ENCODE results near the gene ZIC4. TPM values are rescaled to one million over a fixed set of nuclear protein-coding genes. Genes with fewer than 3 reads are reported as not detected.

The ZIC4 gene
- total RNA-seq, 1 donor from 2014 or later: not detected

DNA sequence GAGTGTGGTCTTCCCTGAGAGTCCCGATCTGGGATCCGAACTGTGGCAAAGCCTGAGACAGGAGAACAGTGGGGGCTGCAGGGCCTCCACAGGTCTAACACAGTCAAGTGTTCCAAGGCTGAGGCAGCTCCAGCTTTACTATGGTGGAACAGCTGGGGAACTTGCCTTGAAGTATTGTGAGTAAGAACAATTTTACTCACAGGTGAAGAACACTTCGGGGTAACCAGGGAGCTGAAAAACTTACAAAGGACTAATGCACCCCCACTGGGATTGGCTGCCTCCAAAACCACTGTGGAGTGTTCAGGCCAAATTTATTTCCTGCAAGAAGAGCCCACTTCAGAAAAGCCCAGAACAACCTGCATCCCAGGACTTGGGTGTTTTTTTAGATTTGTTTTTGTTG is 25.4 kb downstream of the ZIC4 start:
- intact Hi-C loops (cut with DNase I): no loop called here
- DNase-seq (no peak), ATAC-seq (ENCODE audit: poor library complexity) (no peak)

DNA sequence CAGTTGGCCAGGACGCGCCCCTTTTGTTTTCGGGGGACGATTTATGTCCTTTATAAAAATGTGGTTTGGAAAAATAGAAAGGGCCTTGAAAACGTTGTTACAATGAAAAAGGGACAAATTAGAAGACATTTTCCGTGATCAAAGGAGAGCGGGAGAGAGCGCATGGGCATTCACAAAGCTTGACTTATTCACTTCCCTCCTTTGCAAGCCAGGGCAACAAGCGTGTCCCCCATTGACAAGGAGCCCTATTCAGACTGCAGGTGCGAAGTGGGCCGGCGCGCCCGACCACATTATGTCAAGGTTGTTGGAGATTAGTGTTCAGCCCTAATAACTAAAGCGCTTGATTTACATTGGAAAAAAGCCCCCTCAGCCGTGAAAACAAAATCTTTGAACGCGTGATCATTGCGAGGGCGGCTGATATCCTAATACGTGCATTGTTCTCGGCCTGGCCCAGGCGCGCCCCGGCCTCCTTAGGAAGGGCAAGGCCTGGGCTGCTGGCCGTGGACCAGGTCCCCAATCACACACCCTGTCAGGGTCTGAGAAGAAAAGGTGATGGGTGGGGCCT is 25.9 kb downstream of the ZIC4 start:
- no peak for ATAC-seq (ENCODE audit: poor library complexity)

DNA sequence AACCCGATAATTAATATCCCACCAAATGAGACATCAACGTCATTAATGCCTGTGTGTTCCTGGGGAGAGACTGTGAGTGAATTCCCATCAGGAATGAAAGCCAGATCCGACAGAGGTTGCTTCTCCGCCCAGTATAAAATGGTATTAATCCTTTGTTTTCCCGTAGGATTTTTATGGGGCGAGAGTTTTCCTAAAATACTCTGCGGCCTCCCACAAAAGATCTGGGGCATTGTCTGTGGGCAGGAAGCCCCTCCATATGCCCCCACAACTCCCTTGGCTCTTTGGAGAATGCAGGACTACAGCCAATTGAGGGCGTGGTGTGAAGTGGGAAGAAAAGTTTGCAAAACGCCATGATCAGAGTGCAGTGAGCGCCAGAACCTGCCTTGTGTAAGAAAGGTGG is 26.7 kb downstream of the ZIC4 start:
- intact Hi-C loops (cut with DNase I): no loop called here
- ATAC-seq (ENCODE audit: poor library complexity): no peak
- DNase-seq: no peak

More for the DNA sequence above, 25.9 kb downstream of the ZIC4 start:
- no peak for DNase-seq
- intact Hi-C loops (cut with DNase I): no loop called here

DNA sequence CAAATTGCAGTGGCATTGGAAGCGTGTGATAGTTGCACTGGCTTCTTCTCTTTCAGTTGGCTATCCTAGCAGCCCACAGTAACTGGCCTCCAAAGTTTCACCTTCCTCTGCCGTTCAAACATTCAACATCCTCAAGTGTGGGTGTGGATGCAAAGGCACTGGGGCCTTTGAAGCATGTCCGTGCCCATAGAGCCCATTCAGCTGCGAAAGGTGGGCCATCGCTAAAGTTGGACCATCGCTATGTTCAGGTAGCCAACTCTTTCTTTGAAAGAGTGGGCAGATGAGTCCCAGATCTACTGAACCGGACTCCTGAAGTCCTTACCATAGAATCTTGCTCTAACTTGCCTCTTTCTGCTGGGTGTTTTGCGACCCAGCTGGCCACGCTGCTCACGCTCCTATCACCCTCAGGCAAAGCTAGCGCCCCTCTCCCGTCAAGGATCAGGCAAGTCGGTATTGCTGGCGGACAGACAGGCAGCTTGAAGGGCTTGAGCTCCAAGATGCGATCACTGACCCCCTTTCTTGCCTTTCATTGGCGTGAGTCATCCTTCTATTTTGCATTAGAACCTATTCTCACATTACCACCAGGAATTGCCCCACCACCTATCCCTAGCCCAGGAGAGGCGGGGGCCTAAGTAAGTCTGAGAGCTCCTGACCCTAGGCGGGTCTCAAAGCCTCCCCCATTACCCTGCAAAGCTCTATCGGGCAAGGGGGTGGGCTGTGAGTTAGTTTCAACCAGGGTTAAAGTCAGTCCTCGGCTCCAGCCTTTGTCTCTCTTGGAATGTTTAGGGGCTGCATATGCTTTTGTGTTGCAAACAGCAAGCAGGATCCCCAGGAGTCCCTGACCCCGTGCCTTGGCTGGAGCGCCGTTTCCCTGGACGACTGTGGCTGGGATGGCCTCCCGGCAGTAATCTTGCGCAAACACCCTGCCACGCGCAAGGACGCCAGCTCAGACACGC is 28.7 kb downstream of the ZIC4 start:
- DNase-seq: no peak
- intact Hi-C loops (cut with DNase I): no loop called here
- no peak for ATAC-seq (ENCODE audit: poor library complexity)

DNA sequence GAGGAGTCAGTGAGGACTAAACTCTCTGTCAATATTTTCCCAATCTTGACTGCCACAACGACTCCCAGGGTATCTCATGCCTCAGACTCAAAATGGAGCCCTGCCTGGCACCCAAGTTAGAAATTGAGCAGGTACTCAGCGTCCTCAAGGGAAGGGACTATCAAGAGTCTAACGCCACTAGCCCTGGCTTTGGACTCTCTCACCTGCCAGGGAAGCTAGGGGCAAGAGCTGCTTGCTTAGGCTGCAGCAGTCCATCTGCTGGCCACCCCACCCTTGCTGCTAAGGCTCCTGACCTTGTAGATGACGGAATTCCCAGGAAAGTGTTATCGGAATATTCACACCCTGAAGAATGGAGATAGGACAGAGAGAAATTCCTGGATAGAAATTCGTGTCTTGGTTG is 33.0 kb downstream of the ZIC4 start:
- intact Hi-C loops (cut with DNase I): no loop called here
- DNase-seq (no peak), ATAC-seq (ENCODE audit: poor library complexity) (no peak)

DNA sequence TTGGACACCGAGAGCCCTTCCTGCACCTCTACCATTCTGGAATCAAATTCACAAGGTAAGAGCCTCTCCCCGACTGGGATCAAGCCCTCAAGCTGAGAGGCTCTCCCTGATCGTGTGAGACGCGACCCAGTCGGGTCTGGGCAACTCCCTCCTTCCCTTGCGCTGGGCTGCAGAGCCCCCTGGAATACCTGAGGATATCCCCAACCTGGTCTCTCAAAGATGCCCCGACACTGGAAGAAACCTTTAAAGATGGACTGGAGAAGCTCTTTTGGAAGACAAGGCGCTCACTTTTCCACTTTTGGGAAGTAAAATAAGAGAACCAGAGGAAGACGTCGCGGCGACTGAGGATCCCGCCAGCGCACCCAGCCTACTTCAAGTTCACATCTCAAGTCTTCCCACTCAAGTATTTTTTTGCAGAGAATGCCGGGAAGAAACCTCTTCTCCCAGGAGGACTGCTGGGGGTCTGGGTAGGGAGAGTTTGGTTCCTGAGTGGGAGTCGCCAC is 33.8 kb downstream of the ZIC4 start:
- ATAC-seq (ENCODE audit: poor library complexity) (no peak), DNase-seq (no peak)
- intact Hi-C loops (cut with DNase I): no loop called here

DNA sequence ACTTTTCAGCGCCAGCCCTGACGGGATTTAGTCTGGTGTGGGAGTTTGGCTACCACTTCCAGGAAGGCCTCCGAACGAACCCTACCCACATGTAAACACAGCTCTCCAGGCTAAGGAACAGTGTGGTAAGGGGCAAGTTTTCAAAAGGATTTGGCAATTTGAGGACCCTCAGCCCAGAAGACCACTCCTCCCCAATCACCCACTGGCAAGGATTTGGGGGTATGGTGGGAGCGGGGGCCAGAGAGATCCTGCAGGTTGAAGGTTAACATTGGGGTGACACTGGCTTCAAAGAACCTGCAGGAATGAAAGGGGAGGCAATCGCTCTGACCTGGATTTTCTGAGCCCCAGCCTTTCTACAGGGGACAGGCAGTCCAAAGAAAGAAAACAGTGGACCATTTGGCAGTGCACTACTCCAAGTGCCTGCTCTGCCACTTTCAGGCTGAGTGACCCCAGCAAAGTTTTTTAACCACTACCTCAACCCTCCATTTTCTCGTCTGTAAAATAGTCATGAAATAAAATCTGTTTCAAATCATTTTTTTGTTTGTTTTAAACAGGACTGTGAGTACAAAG is 34.5 kb downstream of the ZIC4 start:
- no peak for DNase-seq
- no peak for ATAC-seq (ENCODE audit: poor library complexity)
- intact Hi-C loops (cut with DNase I): no loop called here

DNA sequence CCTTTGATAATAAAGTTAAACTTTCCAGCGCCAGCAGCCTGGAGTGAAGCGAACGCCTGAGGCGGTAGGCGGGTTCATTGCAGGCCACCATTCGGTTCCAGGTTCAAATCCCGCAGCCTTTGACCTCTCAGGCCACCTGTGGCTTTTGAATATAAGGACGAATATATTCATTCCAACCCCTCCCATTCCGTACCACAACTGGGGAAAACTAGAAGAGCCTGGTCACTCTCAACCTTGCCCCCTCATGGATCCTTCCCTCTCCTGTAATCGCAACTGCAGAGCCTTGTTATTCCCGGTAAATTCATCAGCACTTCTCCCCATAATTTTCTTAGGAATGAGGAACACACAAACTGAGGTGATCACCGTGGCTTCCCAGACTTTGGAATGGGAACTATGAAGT is 35.2 kb downstream of the ZIC4 start:
- intact Hi-C loops (cut with DNase I): no loop called here
- no peak for ATAC-seq (ENCODE audit: poor library complexity)

DNA sequence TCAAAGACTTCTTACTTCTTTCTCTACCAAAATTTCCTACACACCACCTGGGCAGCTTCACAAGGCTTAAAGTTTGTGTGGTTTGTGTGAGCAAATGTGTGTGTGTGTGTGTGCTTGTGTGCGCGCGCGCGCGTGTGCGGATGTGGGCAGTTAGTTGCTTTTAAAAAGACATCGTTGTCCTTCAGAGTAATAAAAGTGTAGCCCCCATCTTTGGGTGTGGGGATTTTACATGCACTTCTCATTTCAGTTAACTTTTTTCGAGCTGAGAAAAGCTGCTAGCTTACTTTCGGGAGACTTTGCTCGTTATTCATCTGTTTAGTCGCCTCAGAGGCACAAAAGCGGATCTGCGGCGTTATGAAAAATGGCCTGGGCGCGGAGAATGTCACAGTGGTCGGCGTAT is 36.0 kb downstream of the ZIC4 start:
- ATAC-seq (ENCODE audit: poor library complexity): no peak
- intact Hi-C loops (cut with DNase I): no loop called here
- no peak for DNase-seq

More for the DNA sequence above, 35.2 kb downstream of the ZIC4 start:
- no peak for DNase-seq

DNA sequence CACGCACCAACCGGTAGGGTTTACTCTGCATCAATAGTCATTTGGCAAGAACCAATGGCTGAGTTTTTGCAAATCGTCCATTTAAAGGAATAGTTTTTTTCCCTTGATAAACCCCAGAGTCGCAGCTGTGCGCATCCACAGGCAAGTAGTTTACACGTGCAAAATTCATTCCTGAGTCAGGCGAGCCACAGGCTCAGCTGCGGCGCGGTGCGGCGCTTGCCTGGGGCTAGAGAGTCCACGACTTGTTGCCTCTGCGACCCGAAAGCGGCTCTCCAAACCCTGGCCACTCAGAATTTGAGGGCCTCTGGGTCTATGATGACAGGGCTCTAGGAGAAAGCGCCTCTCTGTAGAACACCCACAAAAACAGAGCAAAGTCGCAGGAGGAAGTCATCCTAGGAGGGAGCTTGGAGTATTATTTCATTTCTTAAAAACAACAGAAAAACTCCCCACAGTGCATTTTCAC is 36.7 kb downstream of the ZIC4 start:
- ATAC-seq (ENCODE audit: poor library complexity): no peak
- intact Hi-C loops (cut with DNase I): no loop called here
- DNase-seq: no peak

DNA sequence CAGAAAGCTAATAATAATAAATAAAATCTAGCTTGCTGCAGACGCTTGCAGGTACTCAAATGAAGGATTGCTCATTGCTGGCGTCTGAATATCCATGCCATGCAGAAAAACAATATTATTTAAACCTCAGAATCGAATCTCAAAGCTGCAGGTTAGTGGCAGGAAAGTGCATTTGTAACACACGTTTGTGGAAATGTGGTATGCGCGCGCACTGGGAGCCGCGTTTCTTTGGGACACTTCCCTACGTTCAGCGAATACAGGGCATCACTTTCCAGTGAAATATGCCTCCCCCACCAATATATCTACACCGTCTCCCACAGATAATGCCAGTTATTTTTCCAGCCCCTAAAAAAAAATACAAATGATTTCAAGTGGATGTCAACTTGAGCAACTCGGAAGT is 37.1 kb downstream of the ZIC4 start:
- intact Hi-C loops (cut with DNase I): no loop called here
- DNase-seq (no peak), ATAC-seq (ENCODE audit: poor library complexity) (no peak)

DNA sequence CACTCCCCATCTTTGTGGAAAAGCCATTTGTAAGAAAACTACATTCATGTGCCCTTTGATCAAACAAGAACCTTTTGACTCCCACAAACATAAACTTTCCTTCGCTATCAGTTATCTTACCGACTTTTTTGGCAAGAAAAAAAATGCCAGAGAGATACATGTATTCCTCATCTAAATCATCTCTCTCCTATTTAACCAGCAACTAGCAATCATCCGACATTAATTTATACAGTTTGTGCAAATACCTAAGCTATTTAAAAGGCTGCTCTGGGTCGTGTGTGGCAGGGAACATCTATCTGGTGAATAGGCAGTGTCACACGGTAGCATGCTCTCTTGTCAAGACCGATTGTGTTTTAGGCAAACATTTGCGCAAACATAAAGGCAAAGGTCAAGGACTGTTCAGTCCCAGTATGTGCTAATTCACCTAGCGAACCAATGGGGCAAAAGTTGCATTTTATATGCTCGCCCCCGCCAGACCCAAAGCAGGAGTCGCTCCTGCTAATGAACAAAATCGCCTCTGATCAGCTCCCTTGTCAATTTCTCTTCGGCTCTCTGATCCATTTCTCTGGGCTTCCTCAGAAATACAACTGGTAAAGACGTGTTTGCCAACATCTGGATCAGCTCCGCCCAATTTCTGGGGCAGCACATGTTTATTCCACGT is 37.7 kb downstream of the ZIC4 start:
- DNase-seq: no peak
- no peak for ATAC-seq (ENCODE audit: poor library complexity)
- intact Hi-C loops (cut with DNase I): no loop called here

DNA sequence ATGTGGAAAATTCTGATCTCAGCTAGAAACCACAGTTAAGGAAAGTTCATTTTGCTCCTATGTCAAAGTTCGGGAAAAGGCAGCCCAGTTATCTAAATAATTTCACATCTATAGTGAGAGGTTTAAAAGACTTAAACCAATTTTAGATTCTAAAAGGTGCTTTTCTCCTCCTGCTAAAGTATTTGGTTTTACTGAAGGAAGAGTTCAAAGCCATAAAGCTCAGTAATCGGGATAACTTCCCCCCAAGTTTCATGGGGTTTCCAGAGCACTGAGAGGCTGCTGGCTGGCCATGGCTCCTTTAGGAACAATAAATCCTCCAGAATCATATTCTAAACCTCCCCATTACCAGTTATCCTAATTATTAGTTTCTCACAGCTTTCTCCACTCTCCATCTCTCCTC is 38.2 kb downstream of the ZIC4 start:
- ATAC-seq (ENCODE audit: poor library complexity) (no peak), DNase-seq (no peak)
- intact Hi-C loops (cut with DNase I): no loop called here

DNA sequence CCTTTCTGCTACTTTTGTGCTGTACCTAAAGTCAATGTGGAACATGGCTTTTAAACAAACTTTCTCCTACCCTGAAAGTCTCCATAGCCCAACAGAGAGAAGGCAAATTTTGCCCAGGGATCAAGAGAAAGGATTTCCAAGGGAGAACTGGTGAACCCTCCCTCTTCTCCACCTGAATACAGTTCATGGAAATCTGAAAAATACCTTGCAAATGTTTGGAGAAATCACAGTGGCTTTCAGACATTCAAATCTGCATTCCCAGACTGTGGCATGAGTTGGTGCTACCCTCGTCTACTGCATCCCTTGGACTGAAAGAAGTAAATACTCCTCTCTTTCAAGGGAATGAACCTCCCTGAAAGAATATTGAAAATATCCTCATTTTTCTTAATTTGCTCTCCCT is 38.7 kb downstream of the ZIC4 start:
- intact Hi-C loops (cut with DNase I): no loop called here
- ATAC-seq (ENCODE audit: poor library complexity): no peak
- DNase-seq: no peak

DNA sequence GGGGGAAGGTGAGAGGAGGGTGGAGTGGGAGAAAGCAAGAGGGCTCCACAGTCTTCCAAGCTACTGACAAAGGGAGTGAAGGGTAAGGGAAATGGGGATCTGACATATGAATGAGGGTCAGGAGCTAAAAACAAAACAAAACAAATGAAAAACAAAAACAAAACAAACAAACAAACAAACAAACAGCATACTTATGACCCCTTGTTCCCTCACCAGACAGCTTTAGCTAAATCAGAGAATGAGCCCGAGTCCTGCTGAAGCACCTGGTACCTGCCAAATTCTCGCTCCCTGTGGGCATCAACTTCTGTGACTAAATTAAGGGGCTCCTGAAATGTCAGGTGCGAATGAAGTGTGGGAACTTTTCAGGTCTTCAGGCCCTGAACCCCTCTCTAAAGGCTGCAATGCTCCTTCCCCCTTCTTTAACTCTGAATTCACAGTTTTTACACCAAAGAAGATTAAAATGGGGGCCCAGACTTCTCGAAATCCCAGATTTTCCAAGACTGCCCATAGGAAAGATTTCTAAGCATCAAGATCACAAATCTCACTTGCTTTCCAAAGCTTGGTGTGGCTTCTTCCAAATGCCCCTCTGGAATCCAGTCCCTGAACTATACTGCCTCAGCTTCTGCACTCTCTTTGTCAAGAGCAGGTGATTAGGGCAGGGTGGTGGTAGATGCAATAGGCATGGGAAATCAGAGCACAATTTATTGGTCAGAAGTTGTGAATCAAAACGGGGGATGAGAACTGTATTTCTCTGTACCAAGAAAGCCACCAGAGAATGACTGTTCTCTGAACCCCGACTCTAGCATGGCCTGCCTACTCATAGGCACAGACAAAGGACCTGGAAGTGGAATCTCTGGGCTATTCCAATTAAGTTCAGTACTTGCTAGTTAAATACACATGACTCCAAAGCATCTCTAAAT is 40.9 kb downstream of the ZIC4 start:
- intact Hi-C loops (cut with DNase I): no loop called here
- DNase-seq: no peak
- no peak for ATAC-seq (ENCODE audit: poor library complexity)

DNA sequence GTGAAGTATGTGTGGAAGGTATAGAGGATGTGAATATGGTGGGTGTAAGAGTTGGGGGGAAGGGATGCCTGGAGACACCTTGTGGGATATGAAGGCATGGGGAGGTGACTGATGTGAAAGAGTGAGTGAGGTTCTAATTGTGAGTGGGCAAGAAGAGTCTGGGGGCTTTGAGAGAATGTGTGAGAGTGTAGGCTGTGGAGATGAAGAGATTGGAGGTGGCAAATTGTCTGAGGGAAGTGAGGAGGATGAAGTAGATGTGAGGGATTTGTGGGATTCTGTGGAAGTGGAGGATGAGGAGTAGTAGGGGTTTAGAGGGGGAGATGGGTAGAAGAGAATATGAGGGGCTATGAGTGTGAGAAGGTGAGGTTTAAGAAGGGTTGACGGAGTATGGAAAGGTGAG is 41.6 kb downstream of the ZIC4 start:
- DNase-seq: no peak
- intact Hi-C loops (cut with DNase I): no loop called here
- ATAC-seq (ENCODE audit: poor library complexity): no peak

DNA sequence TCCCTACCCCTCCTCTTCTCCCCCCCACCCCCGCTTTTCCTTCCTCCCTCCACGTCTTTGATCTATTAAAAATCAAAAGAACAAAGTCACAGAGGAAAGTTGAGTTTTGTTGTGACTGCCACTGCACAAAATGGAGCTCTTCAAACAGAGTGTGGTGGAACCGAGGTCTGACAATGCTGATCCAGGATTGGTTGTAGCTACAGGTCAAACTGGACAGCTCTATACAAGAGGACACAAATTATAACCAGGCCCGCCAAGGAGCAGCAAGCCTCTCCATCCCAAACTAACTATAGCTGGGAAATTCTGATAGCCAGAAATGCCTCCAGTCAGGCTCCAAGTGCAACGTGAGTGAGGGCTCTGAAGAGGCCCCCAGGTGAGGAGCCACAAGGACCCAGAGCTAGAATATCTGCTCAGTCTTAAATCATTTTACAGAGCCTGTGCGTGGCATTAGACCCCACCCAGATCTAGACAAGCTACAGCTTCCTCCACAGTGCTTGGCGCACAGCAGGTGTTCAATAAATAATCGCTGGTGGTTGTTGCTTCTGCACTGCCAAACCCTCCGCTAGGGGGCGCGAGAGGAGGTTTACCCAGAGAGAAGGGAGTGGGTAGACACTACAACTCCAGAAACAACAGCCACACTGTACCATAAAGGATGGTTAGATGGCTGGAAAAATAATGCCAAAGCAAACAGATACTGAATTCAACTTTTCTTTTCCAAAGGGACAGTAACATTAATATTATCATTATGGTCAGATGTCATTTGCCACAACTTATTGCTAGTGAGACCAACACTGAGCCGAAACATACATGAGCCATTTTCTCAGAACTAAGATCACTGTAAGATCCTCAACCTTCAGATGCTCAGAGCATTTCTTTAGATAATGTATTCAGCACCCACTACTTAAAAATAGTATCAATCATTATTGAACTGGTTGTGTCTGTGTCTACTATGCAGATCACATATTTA is 44.6 kb downstream of the ZIC4 start:
- DNase-seq: no peak
- ATAC-seq (ENCODE audit: poor library complexity): no peak
- intact Hi-C loops (cut with DNase I): no loop called here

All from Right ventricle myocardium superior (tissue), 1 donor.